SW480 (cell line): Measurements from ENCODE around the gene PIK3CA.
"Not testable (repeated sequence)": the region's sequence is repeated elsewhere in the genome, so short reads cannot be mapped to it uniquely, and the experiment has no call there.

Experiments used
- DNase-seq: peaks from one replicate; pipeline ENCODE4 v3.0.0-alpha.2; 2016; ENCODE audit warnings: low spot score

The PIK3CA gene

DNA sequence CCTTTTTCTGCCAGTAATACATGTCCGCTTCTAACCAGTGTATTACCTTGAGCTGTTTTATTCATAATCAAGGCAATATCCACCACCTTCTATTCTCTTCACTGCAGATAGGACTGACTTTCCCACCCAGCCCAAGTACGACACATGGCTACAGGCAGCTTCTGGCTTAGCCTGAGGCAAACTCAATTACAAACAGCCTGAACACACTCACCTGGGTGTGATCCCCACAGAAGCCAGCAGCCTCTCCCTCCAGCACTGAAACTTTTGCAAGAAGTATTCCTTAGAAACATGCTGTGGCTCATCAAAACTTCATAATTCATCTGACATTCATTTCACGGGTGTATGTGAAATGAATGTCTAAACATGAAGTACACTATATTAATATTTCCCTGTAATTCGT, 116.3 kb downstream of the PIK3CA start:
- no peak for DNase-seq

DNA sequence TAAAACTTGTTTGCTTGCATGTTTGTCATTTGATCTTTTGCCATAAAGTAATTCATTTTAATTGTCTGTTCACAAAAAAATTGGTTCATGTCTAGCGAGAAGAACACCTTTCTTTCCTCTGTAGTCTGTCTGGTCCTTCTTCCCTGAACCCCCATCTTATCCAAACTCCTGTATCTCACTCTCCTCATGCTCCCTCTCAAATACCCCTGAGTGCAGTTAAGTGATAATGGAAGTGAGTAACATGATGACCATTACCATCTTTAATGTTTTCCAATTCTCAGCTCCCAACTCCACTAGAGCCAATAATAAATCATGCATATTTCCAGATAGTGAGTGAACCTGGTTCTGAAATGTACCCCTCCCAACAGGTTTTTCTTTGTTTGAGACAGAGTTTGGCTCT, 116.9 kb downstream of the PIK3CA start:
- DNase-seq = no peak

GRCh38 chr3:179265875-179266274, 117.7 kb downstream of the PIK3CA start:
- no peak for DNase-seq

- no peak for DNase-seq
These were observed 118.6 kb downstream of the PIK3CA start for GRCh38 chr3:179266701-179267211.

DNA sequence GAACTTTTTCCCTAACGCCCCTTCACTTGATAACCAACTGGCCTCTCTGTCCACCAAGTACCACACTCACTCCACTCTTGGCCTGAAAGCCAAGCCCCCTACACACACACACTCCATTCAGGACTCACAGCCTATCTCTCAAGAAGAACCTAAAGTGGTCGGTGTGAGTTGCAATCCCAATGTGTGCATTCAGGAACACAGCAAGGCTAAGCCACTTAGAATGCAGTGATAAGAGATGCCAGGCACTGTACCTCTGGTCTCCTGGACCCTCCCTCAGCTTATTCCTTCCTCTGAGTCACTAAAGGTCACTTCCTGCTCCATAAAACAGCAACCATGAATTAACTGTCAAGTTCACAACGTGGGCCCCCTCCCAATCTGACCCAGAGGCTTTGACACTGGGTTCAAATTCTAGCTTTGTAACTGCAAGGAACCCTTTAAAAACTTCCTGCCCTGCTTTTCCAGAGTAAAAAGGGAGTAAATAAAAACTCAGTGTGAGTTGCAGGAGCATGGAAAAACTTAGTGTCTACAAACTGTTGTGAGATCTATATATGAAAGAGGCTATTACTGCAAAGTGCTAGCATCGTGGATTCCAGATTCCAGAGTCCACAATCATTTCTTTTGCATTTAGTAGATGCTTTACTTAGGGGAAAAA, 120.4 kb downstream of the PIK3CA start:
- no peak for DNase-seq

GRCh38 chr3:179269152-179269707, 121.1 kb downstream of the PIK3CA start:
- DNase-seq = no peak

- DNase-seq = no peak
These were observed 124.2 kb downstream of the PIK3CA start for GRCh38 chr3:179272385-179272784.

- not testable (repeated sequence) for DNase-seq
These were observed 126.3 kb downstream of the PIK3CA start for GRCh38 chr3:179274434-179274833.

DNA sequence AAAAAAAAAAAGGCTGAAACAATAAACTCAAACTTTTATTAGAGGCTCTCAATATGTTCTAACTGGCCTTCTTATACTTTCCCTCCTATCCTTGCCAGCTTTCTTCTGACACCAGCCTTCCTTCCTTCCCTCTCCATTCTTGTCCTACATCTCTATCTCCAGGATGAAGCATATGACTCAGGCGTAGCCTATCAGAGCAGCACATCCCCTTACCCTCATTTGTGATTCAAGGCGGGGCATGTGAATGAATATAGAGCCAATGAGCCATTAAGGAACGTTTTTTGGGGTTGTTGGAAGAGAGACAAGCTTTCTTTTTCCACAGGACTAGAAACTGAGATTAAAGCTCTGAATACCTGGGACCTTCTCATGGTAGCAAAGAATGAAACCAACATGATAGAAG, 127.8 kb downstream of the PIK3CA start:
- no peak for DNase-seq

GRCh38 chr3:179276743-179277142, 128.6 kb downstream of the PIK3CA start:
- DNase-seq = no peak

DNA sequence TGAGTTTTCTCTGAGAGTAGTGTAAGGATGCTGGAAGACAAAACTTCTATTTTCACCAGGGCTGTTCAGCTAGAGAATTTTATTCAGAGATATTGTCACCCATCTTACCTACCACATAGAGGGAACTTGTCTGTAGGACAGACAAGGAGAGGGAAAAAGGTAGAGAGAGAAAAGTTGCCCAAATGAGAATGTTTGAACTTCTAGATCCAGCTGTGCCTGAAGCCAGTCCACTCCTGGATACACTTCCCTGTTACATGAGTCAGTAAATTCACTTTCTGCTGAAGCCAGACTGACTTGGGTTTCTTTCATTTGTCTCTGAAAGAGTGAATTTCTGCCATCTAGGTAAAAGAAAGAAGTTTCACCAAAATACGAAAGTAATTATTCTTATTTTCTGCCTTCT, 130.0 kb downstream of the PIK3CA start:
- no peak for DNase-seq

- no peak for DNase-seq
These were observed 131.0 kb downstream of the PIK3CA start for GRCh38 chr3:179278932-179279693.

- no peak for DNase-seq
These were observed 131.7 kb downstream of the PIK3CA start for GRCh38 chr3:179279837-179280236.

DNA sequence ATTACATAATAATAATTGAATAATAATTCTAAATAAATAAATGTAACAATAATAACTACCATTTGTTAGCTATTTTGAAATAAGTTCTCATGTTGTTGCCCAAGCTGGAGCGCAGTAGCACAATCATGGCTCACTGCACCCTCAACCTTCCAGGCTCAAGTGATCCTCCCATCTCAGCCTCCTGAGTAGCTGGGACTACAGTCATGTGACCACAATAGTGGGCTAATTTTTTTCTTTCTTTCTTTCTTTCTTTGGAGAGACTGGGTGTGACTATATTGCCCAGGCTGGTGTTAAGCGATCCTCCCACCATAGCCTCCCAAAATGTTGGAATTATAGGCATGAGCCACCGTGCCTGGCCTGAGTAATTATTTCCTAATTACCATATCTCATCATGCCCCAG, 133.7 kb downstream of the PIK3CA start:
- no peak for DNase-seq

GRCh38 chr3:179286331-179286730, 138.2 kb downstream of the PIK3CA start:
- DNase-seq = no peak

DNA sequence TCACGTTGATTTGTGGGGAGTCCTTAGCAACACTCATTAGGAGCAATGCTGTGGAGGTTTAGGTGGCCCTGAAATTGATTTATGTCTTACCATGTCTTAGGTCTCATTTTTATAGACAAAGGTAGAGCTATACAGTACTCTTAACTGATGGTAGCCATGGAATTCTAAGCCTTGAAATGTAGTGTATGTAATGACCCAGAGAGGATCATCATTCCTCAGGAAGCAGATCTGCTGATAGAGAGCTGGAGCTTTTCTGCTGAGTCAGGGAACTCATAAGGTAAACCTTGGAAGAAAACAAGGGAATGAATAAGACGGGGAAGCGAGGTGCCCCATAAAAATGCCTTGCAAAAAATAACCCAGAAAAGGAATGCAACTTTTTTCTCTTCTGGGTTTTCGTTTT, 140.7 kb downstream of the PIK3CA start:
- DNase-seq = no peak

DNA sequence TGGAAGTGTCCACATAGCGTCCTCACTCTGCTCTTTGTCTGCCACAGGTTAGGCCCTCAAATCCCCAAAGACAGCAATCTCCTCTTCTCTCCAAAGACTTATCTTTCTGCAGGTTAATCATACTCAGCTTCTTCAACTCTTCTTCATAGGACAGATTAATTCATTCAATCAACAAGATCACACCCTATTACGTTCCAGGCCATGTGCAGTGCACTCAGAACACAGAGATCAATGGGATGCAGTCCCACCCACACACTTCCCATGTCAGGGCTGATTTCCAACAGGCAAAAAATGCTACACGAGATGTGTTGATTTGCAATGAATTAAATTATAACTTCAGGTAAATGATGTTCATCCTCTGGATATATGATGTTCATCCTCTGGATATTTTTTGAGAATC, 141.1 kb downstream of the PIK3CA start:
- DNase-seq = no peak
